ENCODE data around the gene CHPT1. TPM values are rescaled to one million over a fixed set of nuclear protein-coding genes. Genes with fewer than 3 reads are reported as not detected.

CHPT1 gene
- total and polyA plus RNA-seq, 2 of the 13 experiments (the other 11 are each of a cell fraction or from before 2014, with no cell fraction given): 117 to 178 TPM

GRCh38 chr12:101653503-101653902, 43.9 kb upstream of the CHPT1 start (continued):
- TF ChIP-seq HOMEZ (CRISPR knock-in tag; IDR thresholded peaks at IDR 0.05; ENCODE audit: low read depth) (peak; percentile 81), ZNF18 (CRISPR knock-in tag; IDR thresholded peaks at IDR 0.05; ENCODE audit: insufficient replicate concordance) (no peak), MXD4 (CRISPR knock-in tag; IDR thresholded peaks at IDR 0.05) (no peak), CEBPZ (IDR thresholded peaks at IDR 0.05; ENCODE audit: low read length) (no peak), DRAP1 (CRISPR knock-in tag; IDR thresholded peaks at IDR 0.05) (peak; percentile 35; the same call in 1 of the 2 replicates), LCORL (IDR thresholded peaks at IDR 0.05) (peak; percentile 10; the same call in 1 of the 2 replicates), LCORL (CRISPR knock-in tag; IDR thresholded peaks at IDR 0.05) (no peak), ZNF292 (CRISPR knock-in tag; IDR thresholded peaks at IDR 0.05; ENCODE audit: borderline replicate concordance, low read depth) (0 out of 2 replicates have a peak, but pooled peaks have one; percentile 41), FOXJ3 (CRISPR knock-in tag; IDR thresholded peaks at IDR 0.05; ENCODE audit: borderline replicate concordance) (peak; percentile 47; the same call in 1 of the 2 replicates), MXD1 (CRISPR knock-in tag; IDR thresholded peaks at IDR 0.05) (no peak), ZBTB21 (CRISPR knock-in tag; IDR thresholded peaks at IDR 0.05) (no peak), ZNF574 (CRISPR knock-in tag; IDR thresholded peaks at IDR 0.05) (no peak), NR2F1 (CRISPR knock-in tag; IDR thresholded peaks at IDR 0.05) (peak; percentile 33 to 65; a peak in 1 of 4 replicates), LRRFIP1 (CRISPR knock-in tag; conservative IDR thresholded peaks at IDR 0.05) (no peak)
